HG02981 (cell line): ENCODE measurements around the gene CLEC2B.
A peak's percentile ranks its signal among the peaks of the same experiment; 100 is the strongest.
"Not testable (repeated sequence)": the region's sequence is repeated elsewhere in the genome, so short reads cannot be mapped to it uniquely, and the experiment has no call there.

Experiments
- ATAC-seq: cut with Tn5 transposase; IDR thresholded peaks from one replicate; pipeline ENCODE4 v1.9.1; 2021; ENCODE audit warnings: mild to moderate bottlenecking, moderate library complexity; ENCODE audit not compliant: unreplicated experiment

CLEC2B gene

DNA sequence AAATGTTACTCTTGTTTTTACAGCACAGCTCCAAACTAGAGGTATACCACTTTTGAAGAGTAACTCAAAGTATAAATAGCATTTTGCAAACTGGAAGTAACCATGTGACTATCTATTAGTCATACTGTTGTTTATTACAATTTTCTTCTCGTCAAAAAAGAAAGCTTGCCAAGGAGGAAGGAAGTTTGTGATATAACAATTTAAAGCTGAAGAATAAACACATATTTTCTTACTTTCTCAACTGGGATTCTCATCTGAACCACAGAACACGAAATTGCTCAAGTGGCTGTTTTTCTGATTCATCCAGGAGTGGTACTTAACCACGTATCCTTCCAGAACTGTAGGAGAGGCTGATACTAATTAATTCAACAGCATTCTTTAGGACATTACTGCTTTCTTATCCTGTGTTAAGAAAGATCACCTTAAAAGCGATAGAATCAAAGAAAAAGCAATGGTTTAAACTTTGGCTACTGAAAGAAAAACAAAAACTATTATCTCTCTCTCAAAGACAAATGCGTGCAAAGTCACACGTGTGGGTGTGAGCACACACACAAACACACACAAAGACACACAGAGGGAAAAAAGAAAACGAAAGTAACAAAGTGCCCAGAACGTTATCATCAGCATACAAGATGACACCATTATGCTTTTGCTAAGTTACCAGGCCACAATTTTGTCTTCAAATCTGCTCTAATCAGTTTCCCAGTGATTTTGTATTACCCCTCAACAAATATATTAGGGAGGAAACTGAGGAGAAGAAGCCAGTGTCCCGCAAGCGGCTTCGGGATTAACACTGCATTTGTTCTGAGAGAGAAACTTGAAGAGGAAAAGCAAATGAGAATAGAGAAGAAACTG, at the start of gene CLEC2B:
CLEC2B (minus strand) TSS at position 48 of the 855 bp plus-strand sequence.
- peak; percentile 40 for ATAC-seq

DNA sequence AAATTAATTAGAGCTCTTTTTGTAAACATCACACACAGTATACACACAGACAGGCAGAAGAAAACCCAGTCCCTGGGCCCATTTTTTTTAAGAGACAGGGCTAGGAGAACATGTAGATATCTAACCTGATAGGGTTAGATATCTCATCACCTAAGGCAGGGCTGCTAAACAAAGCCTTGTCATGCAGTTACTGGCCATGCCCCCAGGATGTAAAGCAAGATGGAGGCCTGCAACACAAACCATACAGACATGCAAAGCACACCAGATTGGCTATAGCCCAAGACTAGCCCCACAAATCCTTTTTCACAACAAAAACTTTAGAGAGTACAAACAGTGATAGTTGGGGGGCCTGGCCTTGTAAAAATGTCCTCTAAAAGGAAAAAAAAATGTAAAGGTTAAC, 42.6 kb upstream of the CLEC2B start:
- ATAC-seq: no peak

DNA sequence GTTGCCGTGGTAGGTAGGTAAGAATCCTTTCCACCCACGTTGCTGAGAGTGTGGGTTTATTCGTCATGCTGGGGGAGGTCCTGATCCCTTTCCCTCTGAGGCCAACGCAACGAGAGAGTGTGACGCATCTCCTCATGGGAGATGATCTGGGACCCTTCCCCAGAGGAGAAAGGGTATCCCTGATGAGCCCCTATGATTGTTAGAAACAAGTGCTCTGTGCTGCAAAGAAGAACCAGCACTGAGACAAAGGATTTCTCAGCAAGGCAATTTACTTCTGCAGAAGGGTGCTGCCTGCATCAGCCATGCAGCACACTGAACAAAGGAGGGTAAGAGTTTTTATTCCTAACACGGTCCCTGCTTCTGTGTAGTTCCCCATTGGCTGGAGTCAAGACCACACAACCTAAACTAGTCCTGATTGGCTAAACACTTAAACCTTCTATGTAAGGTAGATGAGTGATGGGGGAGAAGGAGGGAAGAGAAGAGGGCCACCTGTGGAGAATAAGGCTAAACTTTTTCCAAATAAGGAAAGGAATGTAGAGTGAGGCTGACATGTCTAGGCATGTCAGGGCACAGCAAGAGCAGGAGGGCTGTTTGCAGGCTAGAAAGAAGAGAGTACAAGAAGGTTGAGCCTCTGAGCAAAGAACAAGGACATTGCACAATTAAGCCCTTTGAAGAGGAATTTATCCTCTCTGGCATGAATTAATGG, 41.7 kb upstream of the CLEC2B start:
- ATAC-seq: no peak

DNA sequence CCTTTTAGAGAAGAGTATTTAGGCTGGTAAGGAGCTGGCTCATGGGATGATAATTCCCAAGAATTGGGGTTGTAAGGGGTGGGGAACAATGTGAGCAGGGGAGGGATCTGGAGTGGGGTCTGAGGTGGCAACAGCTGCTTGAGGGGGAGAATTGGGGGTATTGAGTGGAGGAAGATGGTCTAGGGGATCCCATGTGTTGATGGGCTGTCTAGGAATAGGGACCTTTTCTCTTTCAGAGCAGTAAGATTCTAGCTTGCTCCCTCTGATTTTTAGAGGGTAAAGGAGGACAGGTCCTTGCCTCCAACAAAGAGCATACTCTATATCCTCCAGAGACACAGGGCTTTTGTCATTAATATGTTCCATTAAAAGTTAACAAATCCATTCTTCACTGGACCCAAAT, 40.6 kb upstream of the CLEC2B start:
- no peak for ATAC-seq

DNA sequence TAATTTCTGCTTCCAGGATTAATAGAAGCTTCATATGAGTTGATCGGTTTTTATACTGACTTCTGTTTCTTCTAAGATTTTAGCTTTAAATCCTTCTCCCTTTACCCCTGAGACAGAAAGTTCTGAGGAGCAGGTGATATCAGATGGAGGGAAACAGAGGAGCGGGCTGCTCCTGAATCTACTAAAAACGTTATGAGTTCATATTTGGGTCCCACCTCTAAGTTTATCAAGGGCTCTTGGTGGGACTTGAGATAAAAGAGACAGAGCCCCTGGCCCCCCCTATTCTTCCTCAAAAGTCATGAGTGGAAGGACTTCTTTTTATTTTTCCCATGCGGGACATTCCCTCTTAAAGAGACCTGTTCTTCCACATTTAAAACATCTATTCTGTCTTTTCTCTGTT, 39.2 kb upstream of the CLEC2B start:
- ATAC-seq: no peak

DNA sequence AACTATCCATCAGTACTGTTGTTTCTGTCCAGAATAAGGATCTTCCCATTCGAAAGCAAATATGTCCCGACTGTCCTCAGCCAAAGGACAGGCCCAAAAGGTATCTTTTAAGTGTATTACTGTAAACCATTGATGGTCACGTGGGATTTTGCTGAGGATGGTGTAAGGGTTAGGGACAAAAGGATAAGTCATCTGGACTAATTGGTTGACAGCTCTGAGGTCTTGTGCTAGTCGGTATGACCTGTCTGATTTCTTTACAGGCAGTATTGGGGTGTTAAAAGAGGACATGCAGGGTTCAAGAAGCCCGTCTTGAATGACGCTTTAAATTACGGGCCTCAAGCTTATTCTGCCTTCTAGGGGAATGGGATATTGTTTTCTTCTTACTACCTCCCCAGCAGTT, 38.6 kb upstream of the CLEC2B start:
- ATAC-seq: no peak

DNA sequence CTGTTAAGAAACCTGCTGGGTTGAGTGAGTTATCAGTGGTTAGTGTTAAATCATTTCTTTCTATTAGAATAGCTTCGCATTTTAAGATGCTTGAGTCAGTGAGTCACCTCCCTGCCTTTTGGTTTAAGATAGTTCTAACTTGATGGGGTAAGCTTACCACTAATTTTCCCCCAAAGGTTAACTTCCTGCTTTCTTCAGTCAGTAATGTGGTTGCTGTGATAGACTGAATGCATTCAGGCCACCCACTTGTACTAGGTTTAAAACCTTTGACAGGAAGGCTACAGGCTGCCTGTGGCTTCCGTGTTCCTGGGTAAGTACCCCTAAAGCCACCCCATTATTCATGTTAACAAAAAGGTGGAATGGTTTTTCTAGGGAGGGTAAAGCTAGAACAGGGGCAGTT, 37.7 kb upstream of the CLEC2B start:
- no peak for ATAC-seq

DNA sequence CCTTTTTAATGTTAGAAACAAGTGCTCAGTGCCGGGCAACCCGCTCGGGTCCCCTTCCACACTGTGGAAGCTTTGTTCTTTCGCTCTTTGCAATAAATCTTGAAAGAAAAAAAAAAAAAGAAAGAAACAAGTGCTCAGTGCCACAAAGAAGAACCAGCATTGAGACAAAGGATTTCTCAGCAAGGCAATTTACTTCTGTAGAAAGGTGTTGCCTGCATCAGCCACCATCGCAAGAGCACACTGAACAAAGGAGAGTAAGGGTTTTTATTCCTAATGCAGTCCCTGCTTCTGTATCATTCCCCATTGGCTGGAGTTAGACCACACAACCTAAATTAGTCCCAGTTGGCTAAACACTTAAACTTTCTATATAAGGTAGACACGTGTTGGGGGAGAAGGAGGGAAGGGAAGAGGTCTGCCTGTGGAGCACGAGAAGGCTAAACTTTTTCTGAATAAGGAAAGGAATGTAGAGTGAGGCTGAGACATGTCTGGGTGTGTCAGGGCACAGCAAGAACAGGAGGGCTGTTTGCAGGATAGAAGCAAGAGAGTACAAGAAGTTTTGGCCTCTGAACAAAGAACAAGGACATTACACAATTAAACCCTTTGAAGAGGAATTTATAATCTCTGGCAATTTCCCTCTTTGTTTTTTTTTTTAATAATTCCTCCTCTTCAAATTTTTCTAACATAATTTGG, 33.5 kb upstream of the CLEC2B start:
- no peak for ATAC-seq

DNA sequence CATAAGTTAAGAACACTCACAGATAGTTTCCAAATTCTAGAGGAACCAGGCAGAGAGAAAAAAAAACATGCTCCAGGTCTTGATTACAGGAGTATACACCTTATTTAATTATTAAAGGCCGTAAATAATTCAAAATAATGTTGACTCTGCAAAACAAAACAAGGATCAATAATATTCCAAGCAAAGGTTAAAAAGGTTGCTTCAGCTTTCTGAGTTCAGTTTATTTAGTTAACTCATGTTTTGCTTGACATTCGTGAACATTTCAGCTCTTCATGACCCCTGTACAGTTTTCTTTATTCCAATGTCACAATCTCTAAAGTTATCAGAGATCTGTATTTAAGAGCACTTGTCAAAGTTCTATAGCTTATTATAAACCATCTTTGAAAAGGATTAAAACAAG, 31.8 kb upstream of the CLEC2B start:
- ATAC-seq: no peak

DNA sequence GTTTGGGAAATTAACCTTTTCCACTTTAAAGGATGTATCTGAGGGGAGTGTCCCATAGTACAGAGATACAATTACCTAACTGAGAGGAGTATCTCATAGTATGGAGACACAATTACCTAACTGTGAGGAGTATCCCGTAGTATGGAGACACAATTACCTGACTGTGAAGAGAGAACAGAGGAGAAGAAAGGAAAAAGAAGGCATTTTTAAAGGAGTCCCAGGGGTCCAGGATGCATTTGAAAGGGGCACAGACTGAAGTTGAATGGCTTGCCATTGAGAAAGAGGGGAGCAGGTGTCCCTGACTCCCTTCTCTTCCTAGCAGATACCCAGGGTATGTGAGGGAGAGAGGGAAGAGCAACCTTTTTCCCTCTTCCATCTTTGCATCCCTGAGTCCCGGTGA, 30.1 kb upstream of the CLEC2B start:
- no peak for ATAC-seq

DNA sequence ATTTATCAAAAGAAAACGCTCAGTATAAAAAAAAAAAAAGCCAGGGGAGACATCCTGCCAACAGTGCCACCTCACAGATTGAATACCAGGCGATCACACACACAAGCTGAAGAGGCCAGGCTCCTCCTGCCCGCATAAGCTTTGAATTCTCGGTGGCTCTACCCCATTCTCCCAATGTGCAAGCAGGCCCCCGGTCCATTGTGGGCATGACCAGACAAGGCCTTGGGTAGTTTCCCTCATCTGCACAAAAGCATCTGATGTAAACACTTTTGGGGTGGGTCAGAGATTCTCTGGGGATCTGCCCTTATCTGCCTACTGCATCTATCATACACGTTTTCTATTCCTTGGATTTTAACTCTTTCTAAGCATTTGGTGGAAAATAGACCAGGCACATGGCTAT, 28.4 kb upstream of the CLEC2B start:
- ATAC-seq: no peak

DNA sequence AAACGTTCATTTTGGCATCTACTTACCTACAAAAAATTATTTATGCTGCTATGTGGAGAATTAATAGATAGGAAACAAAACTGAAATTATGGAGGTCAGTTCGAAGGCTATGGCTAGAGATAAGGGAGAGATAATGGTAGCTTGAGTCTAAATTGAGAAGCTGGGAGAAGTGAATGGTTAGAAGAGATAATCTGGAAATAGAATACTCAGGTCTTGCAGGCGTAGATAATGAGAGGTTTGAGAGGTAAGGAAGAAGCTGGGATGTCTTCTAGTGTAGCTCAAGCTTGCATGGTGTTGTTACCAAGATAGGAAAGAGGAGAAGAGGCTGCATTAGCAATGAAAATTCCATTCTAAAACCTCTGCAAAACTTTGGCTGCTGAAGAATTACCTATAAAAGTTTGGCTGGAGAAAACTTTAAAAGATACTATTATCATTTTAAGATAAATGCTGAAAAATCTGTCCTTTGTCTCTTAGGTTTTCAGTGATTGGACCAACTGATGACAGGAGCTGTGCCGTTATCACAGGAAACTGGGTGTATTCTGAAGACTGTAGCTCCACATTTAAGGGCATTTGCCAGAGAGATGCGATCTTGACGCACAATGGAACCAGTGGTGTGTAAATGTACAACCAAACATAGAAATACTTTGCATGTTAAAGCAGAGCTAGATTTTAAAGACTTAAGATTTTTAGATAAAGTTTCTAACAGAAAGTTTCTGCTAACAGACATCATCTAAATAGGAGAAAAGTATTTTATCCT, 26.2 kb upstream of the CLEC2B start:
- no peak for ATAC-seq

DNA sequence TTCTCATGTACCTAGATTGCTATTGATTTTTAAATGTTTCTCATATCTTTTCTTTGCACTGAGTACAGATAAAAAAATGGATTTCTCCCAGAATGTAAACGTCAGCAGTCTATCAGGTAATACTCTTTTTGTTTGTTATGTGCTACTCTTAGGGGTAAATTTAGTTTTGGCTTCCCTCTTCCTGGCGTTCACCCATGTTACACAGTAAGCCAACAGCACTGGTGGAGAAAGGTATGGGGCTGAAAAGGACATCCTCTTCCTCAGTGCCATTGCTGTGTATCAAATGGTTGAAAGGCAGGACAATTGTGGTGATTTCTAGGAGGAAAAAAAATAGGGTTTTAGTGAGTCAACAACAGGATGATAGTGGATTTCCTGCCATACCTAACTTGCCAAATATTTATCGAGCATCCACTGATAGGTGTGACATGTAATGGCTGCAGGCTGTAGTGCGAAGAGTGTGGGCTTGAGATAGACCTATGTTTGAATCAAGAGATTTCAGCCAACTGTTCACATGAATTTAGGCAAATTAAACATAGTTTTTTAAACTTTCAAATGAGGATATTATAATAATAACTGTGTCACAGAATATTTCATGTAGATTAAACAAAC, 19.6 kb upstream of the CLEC2B start:
- no peak for ATAC-seq

DNA sequence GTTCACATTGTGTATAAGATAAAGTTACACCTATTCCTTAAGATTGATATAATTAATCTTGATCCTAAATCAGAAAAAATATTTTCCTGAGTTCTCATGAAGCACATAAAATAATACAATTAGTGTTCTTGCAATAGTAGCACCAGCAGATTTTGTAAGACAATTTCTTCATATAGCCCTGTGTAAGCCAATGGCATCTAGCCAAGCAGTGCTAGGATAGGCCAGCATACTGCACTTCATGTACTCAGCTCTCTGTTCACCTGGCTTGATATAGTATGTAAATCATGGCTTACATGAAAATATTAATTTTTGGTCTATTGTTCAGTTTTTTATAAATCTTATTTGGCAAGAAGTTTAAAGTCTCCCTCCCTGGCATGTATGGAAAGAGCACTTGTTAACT, 14.0 kb upstream of the CLEC2B start:
- no peak for ATAC-seq

DNA sequence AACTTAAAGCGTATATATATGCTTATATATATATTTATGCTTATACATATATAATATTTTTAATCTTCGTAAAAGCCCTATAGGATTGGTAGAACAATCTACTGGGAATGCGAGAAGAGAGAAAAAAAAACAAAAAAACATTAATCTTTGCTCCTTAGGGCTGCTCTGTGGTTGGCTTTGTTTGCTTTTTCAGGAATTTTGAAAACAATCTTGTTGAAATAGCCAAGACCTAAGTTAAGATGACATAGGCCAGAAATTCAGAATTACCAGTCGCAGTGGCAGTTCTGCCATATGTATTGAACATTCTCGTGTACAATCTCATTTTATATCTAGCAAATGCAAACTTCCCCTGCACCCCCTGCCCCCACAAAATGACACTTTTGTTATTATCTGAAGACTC, 12.8 kb upstream of the CLEC2B start:
- no peak for ATAC-seq

DNA sequence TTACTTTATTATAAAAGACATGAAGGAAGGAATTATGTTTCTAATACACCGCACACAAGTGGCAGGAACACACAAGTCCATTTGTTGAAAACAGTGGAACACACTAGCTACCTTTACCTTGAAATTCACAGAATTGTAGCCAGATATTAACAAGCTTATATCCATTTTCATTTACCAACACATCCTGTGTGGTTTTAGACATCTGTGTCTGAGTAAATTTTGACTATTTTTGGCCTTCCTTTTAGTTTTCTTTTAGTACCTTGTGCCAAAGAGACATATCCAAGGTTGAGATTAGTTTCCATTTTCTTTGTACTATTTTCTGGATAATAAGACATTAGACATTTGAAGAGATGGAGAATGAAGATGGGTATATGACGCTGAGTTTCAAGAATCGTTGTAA, 12.1 kb upstream of the CLEC2B start, which contains the start of gene KLRF2:
KLRF2 (plus strand) TSS at position 244 of the 400 bp plus-strand sequence; CDS start at position 351, 107 bp downstream.
- no peak for ATAC-seq

DNA sequence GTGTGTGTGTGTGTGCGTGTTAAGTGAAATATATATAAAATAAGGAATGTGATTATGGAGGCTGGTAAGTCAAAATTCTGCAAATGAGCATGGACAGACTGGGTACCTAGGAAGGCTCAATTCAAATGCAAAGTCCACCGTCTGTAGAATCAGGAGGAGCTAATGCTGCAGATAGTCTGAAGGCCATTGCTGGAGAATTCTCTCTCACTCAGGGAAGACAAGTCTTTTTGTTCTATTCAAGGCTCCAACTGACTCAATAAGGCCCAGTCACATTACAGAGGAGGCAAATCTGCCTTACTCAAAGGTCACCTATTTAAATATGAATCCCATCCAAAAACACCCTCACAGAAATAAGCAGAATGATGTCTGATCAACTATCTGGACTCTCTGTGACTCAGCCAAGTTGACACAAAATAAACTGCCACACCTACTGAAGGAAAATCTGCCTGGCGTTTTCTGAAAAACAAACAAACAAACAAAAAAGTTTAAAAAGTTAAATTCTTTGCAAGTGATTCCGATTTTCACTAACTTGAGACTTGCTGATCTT, 11.5 kb upstream of the CLEC2B start:
- ATAC-seq: no peak

DNA sequence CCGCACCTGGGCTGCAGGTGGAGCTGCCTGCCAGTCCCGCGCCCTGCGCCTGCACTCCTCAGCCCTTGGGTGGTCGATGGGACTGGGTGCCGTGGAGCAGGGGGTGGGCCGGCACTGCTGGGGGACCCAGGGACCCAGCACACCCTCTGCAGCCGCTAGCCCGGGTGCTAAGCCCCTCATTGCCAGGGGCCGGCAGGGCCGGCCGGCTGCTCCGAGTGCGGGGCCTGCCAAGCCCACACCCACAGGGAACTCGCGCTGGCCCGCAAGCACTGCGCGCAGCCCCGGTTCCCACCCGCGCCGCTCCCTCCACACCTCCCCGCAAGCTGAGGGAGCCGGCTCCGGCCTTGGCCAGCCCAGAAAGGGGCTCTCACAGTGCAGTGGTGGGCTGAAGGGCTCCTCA, 7.0 kb upstream of the CLEC2B start:
- not testable (repeated sequence) for ATAC-seq

DNA sequence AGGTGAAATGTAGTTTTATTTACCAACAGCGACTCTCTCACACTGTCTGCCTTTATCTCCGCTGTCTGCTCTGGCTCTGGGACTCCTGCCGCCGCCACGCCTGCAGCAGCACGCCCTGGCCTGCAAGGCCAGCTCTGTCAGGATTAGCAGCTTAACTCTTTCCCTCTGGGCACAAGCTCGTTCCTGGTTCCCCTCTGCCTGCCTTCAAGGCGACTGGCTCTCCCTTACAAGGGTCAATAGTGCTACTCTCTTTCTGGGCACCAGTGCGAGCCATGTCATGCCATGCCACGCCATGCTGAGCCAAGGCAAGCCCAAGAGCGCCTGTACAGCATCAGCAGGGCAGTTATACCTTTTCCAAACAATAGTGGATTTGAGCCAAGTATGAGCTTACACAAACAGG, 3.6 kb upstream of the CLEC2B start:
- no peak for ATAC-seq

DNA sequence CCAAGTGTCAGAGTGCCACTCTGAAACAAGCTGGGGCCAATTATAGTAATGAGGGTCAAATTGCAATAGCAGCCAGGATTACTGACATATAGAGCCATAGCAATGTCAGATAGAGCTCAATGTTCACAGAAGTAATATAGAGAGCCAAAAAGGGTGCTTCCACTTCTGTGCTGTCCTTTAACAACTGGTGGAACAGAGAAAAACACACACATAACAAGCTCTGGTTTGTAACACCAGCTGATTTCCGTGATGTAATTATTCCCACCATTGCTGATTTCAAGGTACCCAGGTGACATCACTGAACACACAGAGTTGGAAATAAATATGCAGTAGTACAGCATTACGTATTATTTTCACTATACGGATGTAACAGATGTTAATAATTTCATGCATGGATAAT, 3.0 kb upstream of the CLEC2B start:
- ATAC-seq: no peak
